ENCODE data around the gene HOXA5.

DNA sequence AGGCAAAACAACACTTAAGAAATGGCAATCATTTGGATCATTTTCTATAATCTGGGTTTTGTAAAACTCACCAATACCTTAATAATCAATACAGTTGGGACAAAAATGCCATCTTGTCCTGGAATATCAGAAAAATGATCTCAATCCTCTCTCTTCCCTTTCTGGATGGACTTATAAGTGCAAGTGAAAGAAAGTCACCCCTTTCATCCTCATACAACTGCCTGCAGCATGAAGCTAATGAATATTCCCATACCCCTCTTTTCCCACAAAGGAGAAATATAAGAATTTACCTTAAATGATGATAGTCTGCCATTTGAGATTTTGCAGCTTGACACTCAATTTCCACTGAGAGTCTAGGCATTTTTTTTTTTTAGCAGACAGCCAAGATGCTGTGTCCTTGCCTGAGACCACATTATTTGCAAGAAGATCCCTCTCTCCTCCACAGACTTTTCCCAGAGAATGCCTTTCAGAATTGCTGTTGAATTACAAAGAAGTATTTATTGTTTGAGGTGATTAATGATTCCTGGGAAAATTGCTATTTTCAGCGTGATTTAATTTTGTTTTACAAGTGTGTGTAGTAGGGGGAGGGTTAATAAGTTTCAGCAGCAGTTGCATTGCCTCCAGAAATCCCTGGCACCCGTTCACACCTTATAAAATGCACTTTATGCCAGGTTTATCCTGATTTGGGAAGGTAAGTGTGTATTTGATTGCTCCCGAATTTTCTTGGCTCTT, 16.7 kb downstream of the HOXA5 start:
- TF ChIP-seq, protein P1, sequence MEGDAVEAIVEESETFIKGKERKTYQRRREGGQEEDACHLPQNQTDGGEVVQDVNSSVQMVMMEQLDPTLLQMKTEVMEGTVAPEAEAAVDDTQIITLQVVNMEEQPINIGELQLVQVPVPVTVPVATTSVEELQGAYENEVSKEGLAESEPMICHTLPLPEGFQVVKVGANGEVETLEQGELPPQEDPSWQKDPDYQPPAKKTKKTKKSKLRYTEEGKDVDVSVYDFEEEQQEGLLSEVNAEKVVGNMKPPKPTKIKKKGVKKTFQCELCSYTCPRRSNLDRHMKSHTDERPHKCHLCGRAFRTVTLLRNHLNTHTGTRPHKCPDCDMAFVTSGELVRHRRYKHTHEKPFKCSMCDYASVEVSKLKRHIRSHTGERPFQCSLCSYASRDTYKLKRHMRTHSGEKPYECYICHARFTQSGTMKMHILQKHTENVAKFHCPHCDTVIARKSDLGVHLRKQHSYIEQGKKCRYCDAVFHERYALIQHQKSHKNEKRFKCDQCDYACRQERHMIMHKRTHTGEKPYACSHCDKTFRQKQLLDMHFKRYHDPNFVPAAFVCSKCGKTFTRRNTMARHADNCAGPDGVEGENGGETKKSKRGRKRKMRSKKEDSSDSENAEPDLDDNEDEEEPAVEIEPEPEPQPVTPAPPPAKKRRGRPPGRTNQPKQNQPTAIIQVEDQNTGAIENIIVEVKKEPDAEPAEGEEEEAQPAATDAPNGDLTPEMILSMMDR (IDR thresholded peaks at IDR 0.05 in 2 of 3, conservative IDR thresholded peaks at IDR 0.05 in 1 of 3; ENCODE audit: control insufficient read depth in 2 of 3, extremely low read depth in 1 of 3, insufficient read depth in 1 of 3, low read depth in 3 of 3, low read length in 3 of 3) = no peak
- no peak for TF ChIP-seq TARDBP (IDR thresholded peaks at IDR 0.05; ENCODE audit: borderline replicate concordance)
- no peak for TF ChIP-seq BMI1 (IDR thresholded peaks at IDR 0.05; ENCODE audit: borderline replicate concordance)
- TF ChIP-seq EZH2 (IDR thresholded peaks at IDR 0.05; ENCODE audit: borderline replicate concordance, control insufficient read depth, low read depth, low read length) = no peak
- TF ChIP-seq KDM1A (IDR thresholded peaks at IDR 0.05; ENCODE audit: borderline replicate concordance) = no peak
- TF ChIP-seq NR2F1 (conservative IDR thresholded peaks at IDR 0.05) = no peak
- TF ChIP-seq RFX5 (IDR thresholded peaks at IDR 0.05; ENCODE audit: low read depth, low read length) = no peak
- TF ChIP-seq HDAC2 (IDR thresholded peaks at IDR 0.05) = no peak
- TF ChIP-seq GABPA (IDR thresholded peaks at IDR 0.05; ENCODE audit: low read depth) = no peak
- no peak for TF ChIP-seq POLR2AphosphoS5 (IDR thresholded peaks at IDR 0.05; ENCODE audit: low read length)
- no peak for TF ChIP-seq SIX5 (IDR thresholded peaks at IDR 0.05; ENCODE audit: low read depth, low read length, severe bottlenecking)
- TF ChIP-seq, protein P2, sequence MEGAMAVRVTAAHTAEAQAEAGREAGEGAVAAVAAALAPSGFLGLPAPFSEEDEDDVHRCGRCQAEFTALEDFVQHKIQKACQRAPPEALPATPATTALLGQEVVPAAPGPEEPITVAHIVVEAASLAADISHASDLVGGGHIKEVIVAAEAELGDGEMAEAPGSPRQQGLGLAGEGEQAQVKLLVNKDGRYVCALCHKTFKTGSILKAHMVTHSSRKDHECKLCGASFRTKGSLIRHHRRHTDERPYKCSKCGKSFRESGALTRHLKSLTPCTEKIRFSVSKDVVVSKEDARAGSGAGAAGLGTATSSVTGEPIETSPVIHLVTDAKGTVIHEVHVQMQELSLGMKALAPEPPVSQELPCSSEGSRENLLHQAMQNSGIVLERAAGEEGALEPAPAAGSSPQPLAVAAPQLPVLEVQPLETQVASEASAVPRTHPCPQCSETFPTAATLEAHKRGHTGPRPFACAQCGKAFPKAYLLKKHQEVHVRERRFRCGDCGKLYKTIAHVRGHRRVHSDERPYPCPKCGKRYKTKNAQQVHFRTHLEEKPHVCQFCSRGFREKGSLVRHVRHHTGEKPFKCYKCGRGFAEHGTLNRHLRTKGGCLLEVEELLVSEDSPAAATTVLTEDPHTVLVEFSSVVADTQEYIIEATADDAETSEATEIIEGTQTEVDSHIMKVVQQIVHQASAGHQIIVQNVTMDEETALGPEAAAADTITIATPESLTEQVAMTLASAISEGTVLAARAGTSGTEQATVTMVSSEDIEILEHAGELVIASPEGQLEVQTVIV (IDR thresholded peaks at IDR 0.05; ENCODE audit: borderline replicate concordance, partially characterized antibody) = no peak
- TF ChIP-seq, protein P3, sequence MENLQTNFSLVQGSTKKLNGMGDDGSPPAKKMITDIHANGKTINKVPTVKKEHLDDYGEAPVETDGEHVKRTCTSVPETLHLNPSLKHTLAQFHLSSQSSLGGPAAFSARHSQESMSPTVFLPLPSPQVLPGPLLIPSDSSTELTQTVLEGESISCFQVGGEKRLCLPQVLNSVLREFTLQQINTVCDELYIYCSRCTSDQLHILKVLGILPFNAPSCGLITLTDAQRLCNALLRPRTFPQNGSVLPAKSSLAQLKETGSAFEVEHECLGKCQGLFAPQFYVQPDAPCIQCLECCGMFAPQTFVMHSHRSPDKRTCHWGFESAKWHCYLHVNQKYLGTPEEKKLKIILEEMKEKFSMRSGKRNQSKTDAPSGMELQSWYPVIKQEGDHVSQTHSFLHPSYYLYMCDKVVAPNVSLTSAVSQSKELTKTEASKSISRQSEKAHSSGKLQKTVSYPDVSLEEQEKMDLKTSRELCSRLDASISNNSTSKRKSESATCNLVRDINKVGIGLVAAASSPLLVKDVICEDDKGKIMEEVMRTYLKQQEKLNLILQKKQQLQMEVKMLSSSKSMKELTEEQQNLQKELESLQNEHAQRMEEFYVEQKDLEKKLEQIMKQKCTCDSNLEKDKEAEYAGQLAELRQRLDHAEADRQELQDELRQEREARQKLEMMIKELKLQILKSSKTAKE (IDR thresholded peaks at IDR 0.05; ENCODE audit: low read depth, poor library complexity, severe bottlenecking) = no peak
- TF ChIP-seq POLR2A (IDR thresholded peaks at IDR 0.05; ENCODE audit: low read depth, low read length) = no peak
